Loucy (cell line): Measurements from ENCODE around the gene PBX1.

Experiments
- H2AFZ ChIP-seq: fragments of 200-600 bp; sonication (generic); 2 replicates; pipeline ENCODE4 v1.6.0; 2016; ENCODE audit warnings: antibody characterized with exemption, mild to moderate bottlenecking, low read length, moderate library complexity
- H3F3A ChIP-seq: fragments of 200-600 bp; 2 replicates; pipeline ENCODE4 v1.6.0; 2016; ENCODE audit warnings: antibody characterized with exemption, low read depth, mild to moderate bottlenecking
- H3K27me3 ChIP-seq: fragments of 200-600 bp; sonication (generic); 2 replicates; pipeline ENCODE4 v1.6.1; 2014; ENCODE audit warnings: low read length, mild to moderate bottlenecking; ENCODE audit not compliant: insufficient read depth, poor library complexity, severe bottlenecking
- H3K36me3 ChIP-seq: fragments of 200-600 bp; sonication (generic); 2 replicates; pipeline ENCODE4 v1.6.1; 2016; ENCODE audit warnings: low read length; ENCODE audit not compliant: insufficient read depth
- H3K4me1 ChIP-seq: fragments of 200-600 bp; sonication (generic); 2 replicates; pipeline ENCODE4 v1.5.1; 2014; ENCODE audit warnings: low read length, mild to moderate bottlenecking; ENCODE audit not compliant: insufficient read depth, poor library complexity, severe bottlenecking
- H3K4me2 ChIP-seq: fragments of 200-600 bp; sonication (generic); 2 replicates; pipeline ENCODE4 v1.6.0; 2014; ENCODE audit warnings: antibody characterized with exemption, low read length, low read depth, mild to moderate bottlenecking; ENCODE audit not compliant: poor library complexity, severe bottlenecking
- H3K4me3 ChIP-seq: fragments of 200-600 bp; sonication (generic); 2 replicates; pipeline ENCODE4 v1.5.1; 2014; ENCODE audit warnings: low read length, mild to moderate bottlenecking, mixed read lengths; ENCODE audit not compliant: poor library complexity, severe bottlenecking
- H3K79me2 ChIP-seq: fragments of 200-600 bp; sonication (generic); 2 replicates; pipeline ENCODE4 v1.6.1; 2014; ENCODE audit warnings: low read length; ENCODE audit not compliant: insufficient read depth
- H3K9ac ChIP-seq: fragments of 200-600 bp; sonication (generic); 2 replicates; pipeline ENCODE4 v1.6.0; 2014; ENCODE audit warnings: mild to moderate bottlenecking, low read depth, low read length, moderate library complexity; ENCODE audit not compliant: poor library complexity, severe bottlenecking
- H3K9me2 ChIP-seq: fragments of 200-600 bp; sonication (generic); replicated peaks from 2 replicates; pipeline ENCODE4 v1.6.1; 2016; ENCODE audit warnings: low read depth, low read length, mixed read lengths
- H3K9me3 ChIP-seq: fragments of 200-600 bp; sonication (generic); 2 replicates; pipeline ENCODE4 v1.6.1; 2014; ENCODE audit warnings: mild to moderate bottlenecking, antibody characterized with exemption, low read length, low read depth; ENCODE audit not compliant: insufficient read depth
- H4K20me1 ChIP-seq: fragments of 200-600 bp; sonication (generic); 2 replicates; pipeline ENCODE4 v1.6.0; 2014; ENCODE audit warnings: antibody characterized with exemption, low read length, mild to moderate bottlenecking; ENCODE audit not compliant: insufficient read depth, poor library complexity, severe bottlenecking
- CTCF ChIP-seq: fragments of 200-600 bp; sonication (generic); conservative IDR thresholded peaks from 2 replicates; pipeline ENCODE4 v1.5.1; 2014; ENCODE audit warnings: mild to moderate bottlenecking, antibody characterized with exemption, low read length
- EZH2phosphoT487 ChIP-seq: fragments of 200-600 bp; IDR thresholded peaks from 2 replicates; pipeline ENCODE4 v1.6.1; 2018; ENCODE audit warnings: antibody characterized with exemption, mild to moderate bottlenecking, moderate library complexity, borderline replicate concordance

PBX1 gene

GRCh38 chr1:164685266-164686035 is 126.5 kb downstream of the PBX1 start:
- H3K4me2 ChIP-seq: no peak overlapping the region
- H4K20me1 ChIP-seq: no peaks in the 10 kb centered on the region
- H2AFZ ChIP-seq: no peak overlapping the region
- H3K9me3 ChIP-seq: no peaks in the 10 kb centered on the region
- no peaks in the 10 kb centered on the region for H3K36me3 ChIP-seq
- H3K79me2 ChIP-seq: no peaks in the 10 kb centered on the region
- no peaks in the 10 kb centered on the region for H3K27me3 ChIP-seq
- H3F3A ChIP-seq: no peaks in the 10 kb centered on the region
- TF ChIP-seq EZH2phosphoT487 (no peak), CTCF (no peak)
- H3K4me3 ChIP-seq: no peak overlapping the region
- H3K9me2 ChIP-seq: no peaks in the 10 kb centered on the region
- H3K9ac ChIP-seq: no peak overlapping the region
- peaks cover 4% of the 10 kb centered on the region for H3K4me1 ChIP-seq

- no peaks in the 10 kb centered on the region for H3K27me3 ChIP-seq
- no peak overlapping the region for H3K4me3 ChIP-seq
- peaks cover 4% of the 10 kb centered on the region for H3K4me1 ChIP-seq
- no peak overlapping the region for H3K4me2 ChIP-seq
- no peaks in the 10 kb centered on the region for H3F3A ChIP-seq
- H3K79me2 ChIP-seq: no peaks in the 10 kb centered on the region
- TF ChIP-seq EZH2phosphoT487 (no peak), CTCF (no peak)
- no peak overlapping the region for H2AFZ ChIP-seq
- no peaks in the 10 kb centered on the region for H3K9me2 ChIP-seq
- no peaks in the 10 kb centered on the region for H3K36me3 ChIP-seq
- no peaks in the 10 kb centered on the region for H4K20me1 ChIP-seq
- no peaks in the 10 kb centered on the region for H3K9me3 ChIP-seq
- H3K9ac ChIP-seq: no peak overlapping the region
Observed at GRCh38 chr1:164687777-164688176, 128.8 kb downstream of the PBX1 start.

GRCh38 chr1:164688791-164689190 is 129.8 kb downstream of the PBX1 start:
- Histone ChIP-seq H3K27me3 (no peaks in the 10 kb centered on the region), H3K4me2 (no peak overlapping the region), H3K79me2 (no peaks in the 10 kb centered on the region), H3F3A (no peaks in the 10 kb centered on the region), H3K36me3 (no peaks in the 10 kb centered on the region), H3K9me2 (no peaks in the 10 kb centered on the region), H2AFZ (no peak overlapping the region), H3K9me3 (no peaks in the 10 kb centered on the region), H3K4me3 (no peak overlapping the region), H3K9ac (no peak overlapping the region), H4K20me1 (no peaks in the 10 kb centered on the region), H3K4me1 (peaks cover 4% of the 10 kb centered on the region)
- TF ChIP-seq EZH2phosphoT487 (no peak), CTCF (no peak)
